SK-N-SH treated with all-trans-retinoic acid at 6 μM for 48 hours (cell line): ENCODE data around the gene EHBP1.

ENCODE experiments used
- ATAC-seq: fragments of 200-7000 bp; cut with Tn5 transposase; 3 replicates; pipeline ENCODE4 v1.9.1; 2020; ENCODE audit warnings: mild to moderate bottlenecking, moderate library complexity
- ARNTL ChIP-seq: fragments of 450-650 bp; formaldehyde crosslinking; IDR thresholded peaks from 2 replicates; pipeline ENCODE4 v1.5.0; 2020; ENCODE audit warnings: low read depth, mild to moderate bottlenecking, moderate library complexity, borderline replicate concordance
- BACH2 ChIP-seq: fragments of 250-450 bp; sonication (Bioruptor Pico); IDR thresholded peaks from 2 replicates; pipeline ENCODE4 v1.9.0; 2021; ENCODE audit warnings: mild to moderate bottlenecking, borderline replicate concordance
- CSDC2 ChIP-seq: fragments of 250-450 bp; sonication (Bioruptor Pico); IDR thresholded peaks from 2 replicates; pipeline ENCODE4 v1.5.0; 2020; ENCODE audit warnings: mild to moderate bottlenecking, moderate library complexity
- ESRRG ChIP-seq: fragments of 250-450 bp; sonication (Bioruptor Pico); IDR thresholded peaks from 2 replicates; pipeline ENCODE4 v1.6.1; 2021; ENCODE audit warnings: mild to moderate bottlenecking
- GLIS3 ChIP-seq: fragments of 250-450 bp; sonication (Bioruptor Pico); IDR thresholded peaks from 2 replicates; pipeline ENCODE4 v1.5.0; 2020; ENCODE audit warnings: mild to moderate bottlenecking, moderate library complexity
- ISL1 ChIP-seq: fragments of 250-450 bp; sonication (Bioruptor Pico); IDR thresholded peaks from 2 replicates; pipeline ENCODE4 v2.1.2; 2022; ENCODE audit warnings: mild to moderate bottlenecking, moderate library complexity
- OSR1 ChIP-seq: fragments of 250-450 bp; sonication (Bioruptor Pico); IDR thresholded peaks from 2 replicates; pipeline ENCODE4 v1.8.0; 2022; ENCODE audit warnings: moderate library complexity, mild to moderate bottlenecking, inconsistent platforms
- PATZ1 ChIP-seq: fragments of 250-450 bp; sonication (Bioruptor Pico); IDR thresholded peaks from 2 replicates; pipeline ENCODE4 v1.8.0; 2020; ENCODE audit warnings: mild to moderate bottlenecking, moderate library complexity, borderline replicate concordance
- POU6F1 ChIP-seq: fragments of 250-450 bp; sonication (Bioruptor Pico); IDR thresholded peaks from 2 replicates; pipeline ENCODE4 v1.8.0; 2021; ENCODE audit warnings: low read depth, mild to moderate bottlenecking, moderate library complexity, borderline replicate concordance
- PPARA ChIP-seq: fragments of 250-450 bp; sonication (Bioruptor Pico); IDR thresholded peaks from 2 replicates; pipeline ENCODE4 v1.5.0; 2020; ENCODE audit warnings: mild to moderate bottlenecking, borderline replicate concordance
- RARB ChIP-seq: fragments of 250-450 bp; sonication (Bioruptor Pico); IDR thresholded peaks from 2 replicates; pipeline ENCODE4 v1.8.0; 2021; ENCODE audit warnings: mild to moderate bottlenecking, moderate library complexity
- SNAI2 ChIP-seq: fragments of 250-450 bp; sonication (Bioruptor Pico); IDR thresholded peaks from 2 replicates; pipeline ENCODE4 v1.5.0; 2020; ENCODE audit warnings: mild to moderate bottlenecking, moderate library complexity
- TCF4 ChIP-seq: fragments of 250-450 bp; sonication (Bioruptor Pico); IDR thresholded peaks from 2 replicates; pipeline ENCODE4 v1.8.0; 2021; ENCODE audit warnings: mild to moderate bottlenecking, moderate library complexity, borderline replicate concordance
- TOX ChIP-seq: fragments of 250-450 bp; sonication (Bioruptor Pico); IDR thresholded peaks from 2 replicates; pipeline ENCODE4 v1.8.0; 2021; ENCODE audit warnings: mild to moderate bottlenecking, moderate library complexity, borderline replicate concordance
- TSHZ2 ChIP-seq: fragments of 250-450 bp; sonication (Bioruptor Pico); IDR thresholded peaks from 2 replicates; pipeline ENCODE4 v1.5.0; 2020; ENCODE audit warnings: mild to moderate bottlenecking, moderate library complexity
- ZC3H10 ChIP-seq: fragments of 250-450 bp; sonication (Bioruptor Pico); IDR thresholded peaks from 2 replicates; pipeline ENCODE4 v1.5.1; 2021; ENCODE audit warnings: mild to moderate bottlenecking, moderate library complexity
- ZFP3 ChIP-seq: fragments of 250-450 bp; sonication (Bioruptor Pico); IDR thresholded peaks from 2 replicates; pipeline ENCODE4 v1.5.0; 2020; ENCODE audit warnings: mild to moderate bottlenecking, moderate library complexity
- ZFP30 ChIP-seq: fragments of 450-650 bp; formaldehyde crosslinking; IDR thresholded peaks from 2 replicates; pipeline ENCODE4 v1.5.0; 2022; ENCODE audit warnings: mild to moderate bottlenecking, moderate library complexity
- ZNF565 ChIP-seq: fragments of 450-650 bp; formaldehyde crosslinking; conservative IDR thresholded peaks from 2 replicates; pipeline ENCODE4 v1.5.0; 2020; ENCODE audit warnings: low read depth, mild to moderate bottlenecking, moderate library complexity
- ZNF70 ChIP-seq: fragments of 450-650 bp; formaldehyde crosslinking; IDR thresholded peaks from 2 replicates; pipeline ENCODE4 v1.5.0; 2020; ENCODE audit warnings: mild to moderate bottlenecking, moderate library complexity
- ZNF8 ChIP-seq: fragments of 450-650 bp; formaldehyde crosslinking; IDR thresholded peaks from 2 replicates; pipeline ENCODE4 v1.5.0; 2020; ENCODE audit warnings: mild to moderate bottlenecking, moderate library complexity
- TF ChIP-seq, protein P1 (sequence below): fragments of 250-450 bp; sonication (Bioruptor Pico); IDR thresholded peaks from 2 replicates; pipeline ENCODE4 v1.5.1; 2020; ENCODE audit warnings: low read depth, mild to moderate bottlenecking, moderate library complexity
- TF ChIP-seq, protein P2 (sequence below): fragments of 250-450 bp; sonication (Bioruptor Pico); IDR thresholded peaks from 2 replicates; pipeline ENCODE4 v1.5.1; 2021; ENCODE audit warnings: mild to moderate bottlenecking, moderate library complexity

The EHBP1 gene

DNA sequence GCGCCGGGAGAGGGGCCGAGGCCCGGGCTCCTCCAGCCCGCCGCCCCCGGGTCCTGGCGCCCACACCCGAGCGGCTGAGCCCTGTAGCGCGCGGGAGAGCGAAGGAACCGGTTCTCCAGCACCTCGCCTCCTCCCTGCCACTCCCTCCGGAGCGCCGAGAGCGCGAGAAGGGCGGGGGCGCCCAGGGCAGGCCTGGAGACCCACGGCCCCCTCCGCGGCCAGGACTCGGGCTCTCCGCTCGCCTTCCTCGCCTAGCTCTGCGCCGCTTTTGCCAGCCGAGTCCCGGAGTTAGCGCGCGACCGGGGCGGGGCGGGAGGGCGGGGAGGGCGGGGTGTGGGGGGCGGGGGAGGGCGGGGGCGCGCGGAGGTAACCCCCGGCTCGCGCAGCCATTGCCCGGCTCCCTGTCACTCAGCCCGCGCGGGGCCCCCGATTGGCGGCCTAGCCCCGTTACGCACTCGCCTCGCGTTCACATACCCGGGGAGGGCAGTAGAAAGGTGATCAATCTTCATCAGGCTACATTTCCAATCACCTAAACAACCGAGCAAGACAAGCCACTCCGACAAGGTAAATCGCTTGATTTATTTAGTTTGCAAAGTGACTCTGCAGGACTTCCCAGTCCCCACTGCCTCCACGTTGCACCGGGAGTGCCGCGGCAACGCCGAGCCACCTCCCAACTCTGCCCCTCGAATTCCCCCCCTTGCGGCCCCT, 345.0 kb downstream of the EHBP1 start, which contains the start of gene OTX1:
Gene OTX1 (plus strand): TSS at position 497 of the 708 bp plus-strand sequence. CDS start 2,161 bp downstream, outside the sequence.
- TF ChIP-seq BACH2 (no peak), PATZ1 (CRISPR knock-in tag) (peak; percentile 22; the same call in 1 of the 2 replicates), TCF4 (no peak)
- peak; percentile 72 for ATAC-seq

GRCh38 chr2:63051042-63051794, 345.7 kb downstream of the EHBP1 start:
- TF ChIP-seq ARNTL (CRISPR knock-in tag), result no peak
- TF ChIP-seq, protein P1, sequence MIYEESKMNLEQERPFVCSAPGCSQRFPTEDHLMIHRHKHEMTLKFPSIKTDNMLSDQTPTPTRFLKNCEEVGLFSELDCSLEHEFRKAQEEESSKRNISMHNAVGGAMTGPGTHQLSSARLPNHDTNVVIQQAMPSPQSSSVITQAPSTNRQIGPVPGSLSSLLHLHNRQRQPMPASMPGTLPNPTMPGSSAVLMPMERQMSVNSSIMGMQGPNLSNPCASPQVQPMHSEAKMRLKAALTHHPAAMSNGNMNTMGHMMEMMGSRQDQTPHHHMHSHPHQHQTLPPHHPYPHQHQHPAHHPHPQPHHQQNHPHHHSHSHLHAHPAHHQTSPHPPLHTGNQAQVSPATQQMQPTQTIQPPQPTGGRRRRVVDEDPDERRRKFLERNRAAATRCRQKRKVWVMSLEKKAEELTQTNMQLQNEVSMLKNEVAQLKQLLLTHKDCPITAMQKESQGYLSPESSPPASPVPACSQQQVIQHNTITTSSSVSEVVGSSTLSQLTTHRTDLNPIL, result no peak
- no peak for TF ChIP-seq TSHZ2 (CRISPR knock-in tag)
- no peak for TF ChIP-seq ISL1
- no peak for TF ChIP-seq ZFP3
- no peak for TF ChIP-seq ZFP30 (CRISPR knock-in tag)
- no peak for TF ChIP-seq POU6F1 (CRISPR knock-in tag)
- no peak for TF ChIP-seq ESRRG (CRISPR knock-in tag)
- no peak for TF ChIP-seq ZC3H10 (CRISPR knock-in tag)
- no peak for TF ChIP-seq SNAI2 (CRISPR knock-in tag)
- no peak for TF ChIP-seq PPARA
- no peak for TF ChIP-seq ZNF565 (CRISPR knock-in tag)
- no peak for TF ChIP-seq OSR1 (CRISPR knock-in tag)
- TF ChIP-seq GLIS3 (CRISPR knock-in tag), result no peak
- no peak for TF ChIP-seq ZNF70
- TF ChIP-seq RARB (CRISPR knock-in tag), result no peak
- no peak for TF ChIP-seq CSDC2 (CRISPR knock-in tag)
- TF ChIP-seq ZNF8 (CRISPR knock-in tag), result no peak
- TF ChIP-seq, protein P2, sequence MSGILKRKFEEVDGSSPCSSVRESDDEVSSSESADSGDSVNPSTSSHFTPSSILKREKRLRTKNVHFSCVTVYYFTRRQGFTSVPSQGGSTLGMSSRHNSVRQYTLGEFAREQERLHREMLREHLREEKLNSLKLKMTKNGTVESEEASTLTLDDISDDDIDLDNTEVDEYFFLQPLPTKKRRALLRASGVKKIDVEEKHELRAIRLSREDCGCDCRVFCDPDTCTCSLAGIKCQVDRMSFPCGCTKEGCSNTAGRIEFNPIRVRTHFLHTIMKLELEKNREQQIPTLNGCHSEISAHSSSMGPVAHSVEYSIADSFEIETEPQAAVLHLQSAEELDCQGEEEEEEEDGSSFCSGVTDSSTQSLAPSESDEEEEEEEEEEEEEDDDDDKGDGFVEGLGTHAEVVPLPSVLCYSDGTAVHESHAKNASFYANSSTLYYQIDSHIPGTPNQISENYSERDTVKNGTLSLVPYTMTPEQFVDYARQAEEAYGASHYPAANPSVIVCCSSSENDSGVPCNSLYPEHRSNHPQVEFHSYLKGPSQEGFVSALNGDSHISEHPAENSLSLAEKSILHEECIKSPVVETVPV, result no peak
- no peak for TF ChIP-seq TOX (CRISPR knock-in tag)
- ATAC-seq, result no peak
